ENCODE measurements around the gene CAPZA2. TPM values are rescaled to one million over a fixed set of nuclear protein-coding genes. Genes with fewer than 3 reads are reported as not detected.

The CAPZA2 gene
- polyA plus RNA-seq, 2 of the 4 experiments (the other 2 are of a cell fraction) = 151 to 213 TPM

DNA sequence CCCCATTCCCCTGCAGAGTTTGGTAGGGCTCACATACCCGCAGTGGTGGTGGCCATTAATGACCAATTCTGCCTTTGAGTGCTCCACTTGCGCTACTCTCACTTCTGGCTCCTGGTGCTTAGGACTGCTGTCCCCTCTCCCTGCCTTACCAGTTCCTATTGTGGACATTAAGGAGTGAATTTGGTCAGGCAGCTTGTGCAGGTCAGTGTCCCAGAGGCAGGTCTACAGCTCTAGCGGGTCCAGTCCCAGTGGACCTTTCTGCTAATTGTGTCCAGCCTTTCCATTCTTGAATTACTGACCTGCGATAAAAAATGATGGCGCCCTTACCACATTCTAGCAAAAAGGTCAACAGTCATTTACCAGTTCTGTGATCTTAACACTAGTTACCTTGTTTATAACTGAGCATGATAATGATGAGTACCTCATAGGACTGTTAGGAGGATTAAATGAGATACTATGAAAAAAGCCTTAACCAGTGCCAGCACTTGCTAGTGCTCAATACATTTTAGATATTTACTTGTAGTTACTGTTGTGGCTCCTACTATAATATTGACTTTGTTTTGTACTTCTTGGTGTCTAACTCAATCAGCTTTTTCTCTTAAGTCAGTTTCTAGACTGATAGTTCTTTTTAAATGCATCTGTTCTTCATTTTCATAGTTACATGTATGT lies 105.0 kb downstream of the CAPZA2 start:
- TF ChIP-seq RCOR1 (IDR thresholded peaks at IDR 0.05; ENCODE audit: low read depth, low read length) = no peak
- Histone ChIP-seq H3K4me2 (no peak overlapping the region), H3K4me1 (peaks cover 11% of the 10 kb centered on the region; the same call in 2 of the 3 replicates), H3K4me3 (no peak overlapping the region), H3K27ac (no peak overlapping the region), H3K9me3 (no peaks in the 10 kb centered on the region)
- ATAC-seq = no peak
- no peak for DNase-seq (ENCODE audit: low read depth in 1 of 2, low spot score in 1 of 2)
- POLR2A ChIA-PET = no interaction called here
- WGBS (ENCODE audit: missing lambda C conversion rate) = 95% methylated on average over 5 of the region's 5 CpGs
- CTCF ChIA-PET = interaction anchor here (1.3 kb wide), 1 partner anchor 22 kb away, joined by 3 read pairs; no protein-coding TSS in a partner anchor
- no peak for FAIRE-seq

DNA sequence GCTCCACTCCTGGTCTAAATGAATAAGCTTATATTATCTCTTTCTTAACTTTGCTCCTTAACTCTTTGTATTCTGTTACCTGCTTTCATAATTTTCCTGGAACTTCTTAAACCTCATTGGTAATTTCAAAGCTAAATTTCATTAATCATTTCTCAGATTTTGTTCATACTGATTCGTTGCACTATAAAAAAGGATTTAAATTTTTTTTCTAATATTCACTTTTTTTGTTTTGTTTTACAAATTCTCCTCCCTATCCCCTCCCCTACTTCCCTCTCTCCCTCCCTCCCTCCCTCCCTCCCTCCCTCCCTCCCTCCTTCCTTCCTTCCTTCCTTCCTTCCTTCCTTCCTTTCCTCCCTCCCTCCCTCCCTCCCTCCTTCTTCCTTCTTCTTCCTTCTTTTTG lies 105.6 kb downstream of the CAPZA2 start:
- WGBS (ENCODE audit: missing lambda C conversion rate) = 30% methylated on average over 1 of the region's 1 CpG
- DNase-seq (ENCODE audit: low read depth in 1 of 2, low spot score in 1 of 2) (no peak), ATAC-seq (no peak), FAIRE-seq (no peak)
- H3K27ac ChIP-seq = no peak overlapping the region
- ChIA-PET CTCF (interaction anchor here (1.3 to 1.7 kb wide), 2 partner anchors 13 to 22 kb away, joined by 3 to 4 read pairs; no protein-coding TSS in a partner anchor), POLR2A (no interaction called here)
- TF ChIP-seq PHF8 (IDR thresholded peaks at IDR 0.05; ENCODE audit: borderline replicate concordance, low read depth) = no peak
- no peak for TF ChIP-seq MAX (IDR thresholded peaks at IDR 0.05)
- no peak for TF ChIP-seq HOXA7 (CRISPR knock-in tag; IDR thresholded peaks at IDR 0.05)
- TF ChIP-seq RNF2 (IDR thresholded peaks at IDR 0.05; ENCODE audit: borderline replicate concordance, low read depth) = no peak
- no peak for TF ChIP-seq ELK1 (IDR thresholded peaks at IDR 0.05; ENCODE audit: low read depth, low read length)
- TF ChIP-seq JUNB (IDR thresholded peaks at IDR 0.05) = no peak
- TF ChIP-seq KDM5A (IDR thresholded peaks at IDR 0.05) = no peak
- H3K9me3 ChIP-seq = no peaks in the 10 kb centered on the region
- H3K4me2 ChIP-seq = no peak overlapping the region
- no peak overlapping the region for H3K4me3 ChIP-seq
- peaks cover 11% of the 10 kb centered on the region; the same call in 2 of the 3 replicates for H3K4me1 ChIP-seq

DNA sequence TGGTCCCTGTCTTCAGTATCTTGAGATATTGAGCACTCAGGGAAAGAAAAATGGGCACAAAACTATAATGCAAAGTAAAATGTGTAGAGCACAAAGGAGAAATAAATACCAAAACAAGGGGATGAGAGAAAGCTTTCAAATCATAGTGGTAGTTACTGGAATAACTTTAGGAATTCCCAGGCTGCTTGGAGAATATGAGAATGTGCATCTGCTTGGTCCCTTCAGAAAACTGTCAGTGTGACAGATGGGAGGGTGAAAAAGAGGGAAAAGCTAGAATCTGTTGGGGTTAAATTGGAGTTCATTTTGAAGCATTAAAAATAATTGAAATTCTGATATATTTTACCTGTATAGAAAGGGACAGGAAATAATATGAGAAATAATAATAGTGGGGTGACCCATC lies 106.2 kb downstream of the CAPZA2 start:
- H3K4me2 ChIP-seq = no peak overlapping the region
- POLR2A ChIA-PET = no interaction called here
- DNase-seq (ENCODE audit: low read depth in 1 of 2, low spot score in 1 of 2) (no peak), FAIRE-seq (no peak), ATAC-seq (no peak)
- H3K4me1 ChIP-seq = peaks cover 11% of the 10 kb centered on the region; the same call in 2 of the 3 replicates
- no peak overlapping the region for H3K27ac ChIP-seq
- H3K4me3 ChIP-seq = no peak overlapping the region
- TF ChIP-seq KDM5A (IDR thresholded peaks at IDR 0.05) (no peak), SMC3 (IDR thresholded peaks at IDR 0.05) (no peak), ELK1 (IDR thresholded peaks at IDR 0.05; ENCODE audit: low read depth, low read length) (no peak), SREBF2 (IDR thresholded peaks at IDR 0.05) (no peak), PHF8 (IDR thresholded peaks at IDR 0.05; ENCODE audit: borderline replicate concordance, low read depth) (no peak), TP53 (CRISPR knock-in tag; IDR thresholded peaks at IDR 0.05) (no peak), RARB (CRISPR knock-in tag; IDR thresholded peaks at IDR 0.05) (no peak), RFX5 (IDR thresholded peaks at IDR 0.05) (no peak), EHF (CRISPR knock-in tag; IDR thresholded peaks at IDR 0.05) (no peak), FOXS1 (CRISPR knock-in tag; IDR thresholded peaks at IDR 0.05) (no peak), MAZ (IDR thresholded peaks at IDR 0.05; ENCODE audit: borderline replicate concordance, low read depth, low read length) (no peak), NPAS2 (CRISPR knock-in tag; IDR thresholded peaks at IDR 0.05; ENCODE audit: borderline replicate concordance) (no peak), HOXB5 (CRISPR knock-in tag; IDR thresholded peaks at IDR 0.05) (no peak), RAD21 (conservative IDR thresholded peaks at IDR 0.05 in 1 of 2, IDR thresholded peaks at IDR 0.05 in 1 of 2) (no peak), POLR2AphosphoS2 (conservative IDR thresholded peaks at IDR 0.05; ENCODE audit: low read length) (no peak)
- TF ChIP-seq, protein P1, sequence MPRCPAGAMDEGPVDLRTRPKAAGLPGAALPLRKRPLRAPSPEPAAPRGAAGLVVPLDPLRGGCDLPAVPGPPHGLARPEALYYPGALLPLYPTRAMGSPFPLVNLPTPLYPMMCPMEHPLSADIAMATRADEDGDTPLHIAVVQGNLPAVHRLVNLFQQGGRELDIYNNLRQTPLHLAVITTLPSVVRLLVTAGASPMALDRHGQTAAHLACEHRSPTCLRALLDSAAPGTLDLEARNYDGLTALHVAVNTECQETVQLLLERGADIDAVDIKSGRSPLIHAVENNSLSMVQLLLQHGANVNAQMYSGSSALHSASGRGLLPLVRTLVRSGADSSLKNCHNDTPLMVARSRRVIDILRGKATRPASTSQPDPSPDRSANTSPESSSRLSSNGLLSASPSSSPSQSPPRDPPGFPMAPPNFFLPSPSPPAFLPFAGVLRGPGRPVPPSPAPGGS (IDR thresholded peaks at IDR 0.05) = no peak
- TF ChIP-seq, protein P2, sequence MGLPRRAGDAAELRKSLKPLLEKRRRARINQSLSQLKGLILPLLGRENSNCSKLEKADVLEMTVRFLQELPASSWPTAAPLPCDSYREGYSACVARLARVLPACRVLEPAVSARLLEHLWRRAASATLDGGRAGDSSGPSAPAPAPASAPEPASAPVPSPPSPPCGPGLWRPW (IDR thresholded peaks at IDR 0.05) = no peak
- no peaks in the 10 kb centered on the region for H3K9me3 ChIP-seq
- CTCF ChIA-PET = interaction anchor here (1.3 to 1.7 kb wide), 2 partner anchors 12 to 21 kb away, joined by 3 to 4 read pairs; no protein-coding TSS in a partner anchor

All from A549 (cell line).